ENCODE measurements around the gene PPRC1.

PPRC1 gene

DNA sequence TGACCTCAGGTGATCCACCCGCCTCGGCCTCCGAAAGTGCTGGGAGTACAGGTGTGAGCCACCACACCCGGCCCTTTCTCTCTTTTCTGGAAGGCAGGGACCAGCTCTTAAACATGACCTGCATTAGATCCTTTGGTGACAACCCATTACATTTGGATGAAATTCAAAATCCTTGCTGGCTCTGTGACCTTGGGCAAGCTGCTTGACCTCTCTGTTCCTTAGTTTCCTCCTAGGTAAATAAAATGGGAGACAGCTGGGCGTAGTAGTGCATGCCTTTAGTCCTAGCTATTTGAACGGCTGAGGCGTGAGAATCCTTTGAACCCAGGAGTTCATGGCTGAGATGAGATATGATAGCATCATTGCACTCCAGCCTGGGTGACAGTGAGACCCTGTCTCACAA is 36.4 kb upstream of the PPRC1 start:
- TF ChIP-seq CTCF (IDR thresholded peaks at IDR 0.05; ENCODE audit: control insufficient read depth, insufficient read depth, low read depth, low read length, missing control alignments): no peak
- no peak overlapping the region for H3K4me3 ChIP-seq (ENCODE audit: control insufficient read depth, low read depth, low read length)
- DNase-seq (ENCODE audit: low read depth): no peak

GRCh38 chr10:102101152-102101551 is 31.7 kb upstream of the PPRC1 start:
- DNase-seq (ENCODE audit: low read depth): no peak
- no peak for TF ChIP-seq CTCF (IDR thresholded peaks at IDR 0.05; ENCODE audit: control insufficient read depth, insufficient read depth, low read depth, low read length, missing control alignments)
- no peak overlapping the region for H3K4me3 ChIP-seq (ENCODE audit: control insufficient read depth, low read depth, low read length)

DNA sequence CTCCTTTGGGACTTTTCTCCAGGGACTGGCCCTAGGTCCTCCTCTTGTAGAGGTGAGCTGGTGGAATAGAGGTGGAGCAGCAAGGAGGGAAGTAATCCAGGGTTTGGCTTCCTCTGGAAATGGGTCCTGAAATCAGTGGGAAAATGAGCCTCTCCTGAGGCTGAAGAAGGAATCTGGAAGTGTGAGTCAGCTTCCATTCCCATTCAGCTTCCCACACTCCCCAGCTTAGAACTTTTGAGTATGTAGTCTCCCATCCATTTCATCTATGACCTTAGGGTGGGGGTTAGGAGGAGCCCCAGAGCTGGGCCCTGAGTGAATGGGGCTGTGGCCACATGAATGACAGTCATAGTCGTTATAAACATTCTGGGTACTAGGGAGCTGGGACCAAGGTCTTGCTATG is 30.4 kb upstream of the PPRC1 start:
- DNase-seq (ENCODE audit: low read depth): no peak

GRCh38 chr10:102106998-102107397 is 25.8 kb upstream of the PPRC1 start:
- no peak overlapping the region for H3K4me3 ChIP-seq (ENCODE audit: control insufficient read depth, low read depth, low read length)
- no peak for TF ChIP-seq CTCF (IDR thresholded peaks at IDR 0.05; ENCODE audit: control insufficient read depth, insufficient read depth, low read depth, low read length, missing control alignments)
- DNase-seq (ENCODE audit: low read depth): no peak

More for the DNA sequence above, 30.4 kb upstream of the PPRC1 start:
- H3K4me3 ChIP-seq (ENCODE audit: control insufficient read depth, low read depth, low read length): no peak overlapping the region
- TF ChIP-seq CTCF (IDR thresholded peaks at IDR 0.05; ENCODE audit: control insufficient read depth, insufficient read depth, low read depth, low read length, missing control alignments): no peak

- no peak overlapping the region for H3K4me3 ChIP-seq (ENCODE audit: control insufficient read depth, low read depth, low read length)
- TF ChIP-seq CTCF (IDR thresholded peaks at IDR 0.05; ENCODE audit: control insufficient read depth, insufficient read depth, low read depth, low read length, missing control alignments): no peak
- no peak for DNase-seq (ENCODE audit: low read depth)
Observed at GRCh38 chr10:102109166-102110116, 23.4 kb upstream of the PPRC1 start.

GRCh38 chr10:102111276-102111675 is 21.6 kb upstream of the PPRC1 start:
- DNase-seq (ENCODE audit: low read depth): no peak
- H3K4me3 ChIP-seq (ENCODE audit: control insufficient read depth, low read depth, low read length): no peak overlapping the region
- no peak for TF ChIP-seq CTCF (IDR thresholded peaks at IDR 0.05; ENCODE audit: control insufficient read depth, insufficient read depth, low read depth, low read length, missing control alignments)
